Right cardiac atrium (tissue), 5 donors: ENCODE data around the gene CD33. TPM values are rescaled to one million over a fixed set of nuclear protein-coding genes. Genes with fewer than 3 reads are reported as not detected.

ENCODE experiments used
- ATAC-seq, 2 donors: fragments of 200-7000 bp; cut with Tn5 transposase; one replicate each; pipeline versions ENCODE4 v1.8.0 to v1.9.1; 2020; ENCODE audit warnings: moderate library complexity in 2 of 2, mild to moderate bottlenecking in 1 of 2
- DNase-seq, 3 donors: peaks; one replicate each; pipeline ENCODE4 v3.0.0-alpha.2; 2020
- H3K27ac ChIP-seq: one replicate; pipeline ENCODE4 v1.5.1; 2013; ENCODE audit warnings: mild to moderate bottlenecking, low read length, control low read depth, moderate library complexity
- H3K27me3 ChIP-seq: one replicate; pipeline ENCODE4 v1.6.1; 2013; ENCODE audit not compliant: control insufficient read depth, insufficient read depth
- H3K4me1 ChIP-seq: one replicate; pipeline ENCODE4 v1.6.1; 2013; ENCODE audit warnings: low read length; ENCODE audit not compliant: control insufficient read depth, insufficient read depth
- H3K4me3 ChIP-seq: one replicate; pipeline ENCODE4 v1.5.1; 2013; ENCODE audit warnings: low read length, control low read depth
- H3K9me3 ChIP-seq: one replicate; pipeline ENCODE4 v1.6.1; 2013; ENCODE audit warnings: low read length; ENCODE audit not compliant: control insufficient read depth
- WGBS: extraction: QIAGEN DNeasy Blood & Tissue Kit; methylation state at CpG from one replicate; pipeline ENCODE4 v1.1.7; 2013; 5-methylcytosine and 5-hydroxymethylcytosine counted together
- intact Hi-C, 4 donors: fragments of 100-400 bp; cut with DNase I; formaldehyde crosslinking; loops; one replicate each; pipeline versions ENCODE4 v1.11.0 to v1.14.0; 2022 to 2023
- polyA plus RNA-seq: library from polyadenylated mRNA; stranded (reverse); fragments of 200-250 nt; gene quantifications from one replicate; pipeline ENCODE4 v1.2.3, GENCODE V29; 2013
- total RNA-seq, 4 donors: library from RNA; stranded (reverse); fragmentation: NEBNext Ultra II Directional; extraction: Animal tissue kit (Norgen Biotek cat#: 25700); gene quantifications; one replicate each; pipeline ENCODE4 v1.2.1, GENCODE V29; 2021
- donor health status: healthy with polysubstance abuse.
- donor health status: DM: no; HTN: yes; CAD: no.
- donor health status: DM: no; HTN: no; CAD: no.
- donor health status: DM: no; HTN: yes; CAD: no; lungs with severe emphysema.
- donor health status: DM: yes; HTN: yes; CAD: no.

The CD33 gene
- total and polyA plus RNA-seq, 5 donors, result 2.3 to 6.0 (median 2.5) TPM

- Histone ChIP-seq H3K4me1 (no peaks in the 10 kb centered on the region), H3K4me3 (no peak overlapping the region), H3K9me3 (no peaks in the 10 kb centered on the region), H3K27ac (no peak overlapping the region), H3K27me3 (no peaks in the 10 kb centered on the region)
- no peak for DNase-seq
- 66% methylated on average over 7 of the region's 7 CpGs for WGBS
- intact Hi-C loops, result no loop called here
- ATAC-seq, result no peak
Measured at GRCh38 chr19:51247972-51248590, 23.2 kb downstream of the CD33 start.

GRCh38 chr19:51250786-51251467 is 26.0 kb downstream of the CD33 start, which contains the start of gene SIGLECL1:
Gene SIGLECL1 (plus strand): TSS chr19:51251080. CDS start chr19:51264073, 12,993 bp downstream.
- ATAC-seq (no peak), DNase-seq (no peak)
- intact Hi-C loops, result no loop called here
- Histone ChIP-seq H3K4me1 (no peaks in the 10 kb centered on the region), H3K27me3 (no peaks in the 10 kb centered on the region), H3K9me3 (no peaks in the 10 kb centered on the region), H3K4me3 (no peak within 1 kb of the TSS), H3K27ac (no peak within 1 kb of the TSS)
- 91% methylated on average over 23 of the region's 23 CpGs for WGBS

- Histone ChIP-seq H3K4me1 (no peaks in the 10 kb centered on the region), H3K27ac (no peak overlapping the region), H3K27me3 (no peaks in the 10 kb centered on the region), H3K9me3 (no peaks in the 10 kb centered on the region), H3K4me3 (no peak overlapping the region)
- intact Hi-C loops, result no loop called here
- no peak for DNase-seq
- 81% methylated on average over 9 of the region's 9 CpGs for WGBS
- ATAC-seq, result no peak
Measured at GRCh38 chr19:51251468-51251820, 26.6 kb downstream of the CD33 start.

GRCh38 chr19:51252306-51253079 is 27.6 kb downstream of the CD33 start:
- Histone ChIP-seq H3K27ac (no peak overlapping the region), H3K4me1 (no peaks in the 10 kb centered on the region), H3K9me3 (no peaks in the 10 kb centered on the region), H3K27me3 (no peaks in the 10 kb centered on the region), H3K4me3 (no peak overlapping the region)
- intact Hi-C loops, result no loop called here
- ATAC-seq, result no peak
- DNase-seq, result no peak
- WGBS, result 69% methylated on average over 9 of the region's 9 CpGs

GRCh38 chr19:51253088-51253806 is 28.4 kb downstream of the CD33 start:
- no peak for DNase-seq
- intact Hi-C loops, result no loop called here
- H3K4me1 ChIP-seq, result no peaks in the 10 kb centered on the region
- no peak overlapping the region for H3K4me3 ChIP-seq
- no peak overlapping the region for H3K27ac ChIP-seq
- WGBS, result 68% methylated on average over 1 of the region's 1 CpG
- no peaks in the 10 kb centered on the region for H3K27me3 ChIP-seq
- no peak for ATAC-seq
- no peaks in the 10 kb centered on the region for H3K9me3 ChIP-seq

- Histone ChIP-seq H3K4me1 (no peaks in the 10 kb centered on the region), H3K9me3 (no peaks in the 10 kb centered on the region), H3K27ac (no peak overlapping the region), H3K27me3 (no peaks in the 10 kb centered on the region), H3K4me3 (no peak overlapping the region)
- no peak for DNase-seq
- intact Hi-C loops, result no loop called here
- ATAC-seq, result no peak
- WGBS, result 64% methylated on average over 2 of the region's 2 CpGs
Measured at GRCh38 chr19:51256155-51256625, 31.3 kb downstream of the CD33 start.

- WGBS, result 79% methylated on average over 2 of the region's 2 CpGs
- DNase-seq (no peak), ATAC-seq (no peak)
- H3K27me3 ChIP-seq, result no peaks in the 10 kb centered on the region
- intact Hi-C loops, result no loop called here
- H3K4me3 ChIP-seq, result no peak overlapping the region
- no peaks in the 10 kb centered on the region for H3K4me1 ChIP-seq
- no peaks in the 10 kb centered on the region for H3K9me3 ChIP-seq
- H3K27ac ChIP-seq, result no peak overlapping the region
Measured at GRCh38 chr19:51257471-51257870, 32.6 kb downstream of the CD33 start.

GRCh38 chr19:51258165-51259160 is 33.6 kb downstream of the CD33 start:
- no peak overlapping the region for H3K27ac ChIP-seq
- peaks cover 3% of the 10 kb centered on the region for H3K27me3 ChIP-seq
- 49% methylated on average over 6 of the region's 6 CpGs for WGBS
- no peak overlapping the region for H3K4me3 ChIP-seq
- H3K9me3 ChIP-seq, result no peaks in the 10 kb centered on the region
- DNase-seq, result no peak
- no peak for ATAC-seq
- no peaks in the 10 kb centered on the region for H3K4me1 ChIP-seq
- intact Hi-C loops, result no loop called here

GRCh38 chr19:51259348-51260245 is 34.7 kb downstream of the CD33 start:
- Histone ChIP-seq H3K9me3 (no peaks in the 10 kb centered on the region), H3K4me3 (no peak overlapping the region), H3K4me1 (no peaks in the 10 kb centered on the region), H3K27me3 (peaks cover 3% of the 10 kb centered on the region), H3K27ac (no peak overlapping the region)
- WGBS, result 33% methylated on average over 5 of the region's 5 CpGs
- intact Hi-C loops, result no loop called here
- DNase-seq (no peak), ATAC-seq (no peak)
